ENCODE data around the gene CDT1.
A peak's percentile ranks its signal among the peaks of the same experiment; 100 is the strongest.
"Not testable (repeated sequence)": the region's sequence is repeated elsewhere in the genome, so short reads cannot be mapped to it uniquely, and the experiment has no call there.

Gene CDT1

GRCh38 chr16:88769617-88770460 is 33.8 kb upstream of the CDT1 start:
- DNase-seq, result no peak

- DNase-seq, result no peak
Observed at GRCh38 chr16:88770461-88771293, 32.9 kb upstream of the CDT1 start.

GRCh38 chr16:88771294-88771772 is 32.3 kb upstream of the CDT1 start:
- DNase-seq, result no peak

- DNase-seq, result not testable (repeated sequence)
Observed at GRCh38 chr16:88771781-88772180, 31.8 kb upstream of the CDT1 start.

DNA sequence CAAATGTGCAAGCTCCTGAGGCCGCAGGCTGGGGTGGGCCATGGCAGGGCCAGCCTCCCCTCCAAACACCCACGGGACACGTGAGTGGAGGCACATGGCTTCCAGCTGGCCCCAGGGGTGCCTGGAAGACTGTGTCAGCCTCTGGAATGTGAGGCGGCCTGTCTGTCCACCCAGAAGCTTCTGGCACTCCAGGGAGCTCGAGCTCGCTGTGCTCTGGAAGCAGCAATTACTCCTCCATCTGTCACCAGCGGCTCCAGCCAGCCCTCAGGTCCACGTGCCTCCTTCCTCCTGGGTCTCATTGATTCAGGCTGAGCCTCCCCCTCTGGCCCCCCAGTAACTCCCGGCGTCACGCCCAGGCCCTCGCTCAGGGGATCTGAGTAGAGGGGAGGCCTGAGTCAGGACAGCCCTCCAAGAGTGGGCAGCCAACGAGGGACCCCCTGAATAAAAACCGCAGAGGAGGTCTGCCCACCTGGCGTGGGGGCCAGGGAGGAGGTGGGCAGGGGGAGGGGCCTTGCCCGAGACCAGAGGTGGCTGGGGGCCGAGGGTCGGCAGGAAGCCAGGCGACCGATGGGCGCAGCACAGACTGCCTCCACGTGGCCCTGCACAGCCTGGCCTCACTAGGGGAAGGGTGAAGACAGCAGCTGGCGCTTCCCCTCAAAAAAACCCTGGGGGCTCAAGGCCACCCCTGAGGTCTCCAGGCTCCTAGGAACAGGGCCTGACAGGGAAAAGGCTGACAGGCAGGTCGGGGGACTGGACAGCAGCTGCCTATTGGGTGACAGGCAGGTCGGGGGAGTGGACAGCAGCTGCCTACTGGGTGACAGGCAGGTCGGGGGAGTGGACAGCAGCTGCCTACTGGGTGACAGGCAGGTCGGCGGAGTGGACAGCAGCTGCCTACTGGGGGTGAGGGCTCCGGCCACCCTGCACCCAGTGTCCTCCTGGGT is 30.4 kb upstream of the CDT1 start:
- DNase-seq, result peak; percentile 77

GRCh38 chr16:88773812-88774291 is 29.7 kb upstream of the CDT1 start:
- DNase-seq, result no peak

DNA sequence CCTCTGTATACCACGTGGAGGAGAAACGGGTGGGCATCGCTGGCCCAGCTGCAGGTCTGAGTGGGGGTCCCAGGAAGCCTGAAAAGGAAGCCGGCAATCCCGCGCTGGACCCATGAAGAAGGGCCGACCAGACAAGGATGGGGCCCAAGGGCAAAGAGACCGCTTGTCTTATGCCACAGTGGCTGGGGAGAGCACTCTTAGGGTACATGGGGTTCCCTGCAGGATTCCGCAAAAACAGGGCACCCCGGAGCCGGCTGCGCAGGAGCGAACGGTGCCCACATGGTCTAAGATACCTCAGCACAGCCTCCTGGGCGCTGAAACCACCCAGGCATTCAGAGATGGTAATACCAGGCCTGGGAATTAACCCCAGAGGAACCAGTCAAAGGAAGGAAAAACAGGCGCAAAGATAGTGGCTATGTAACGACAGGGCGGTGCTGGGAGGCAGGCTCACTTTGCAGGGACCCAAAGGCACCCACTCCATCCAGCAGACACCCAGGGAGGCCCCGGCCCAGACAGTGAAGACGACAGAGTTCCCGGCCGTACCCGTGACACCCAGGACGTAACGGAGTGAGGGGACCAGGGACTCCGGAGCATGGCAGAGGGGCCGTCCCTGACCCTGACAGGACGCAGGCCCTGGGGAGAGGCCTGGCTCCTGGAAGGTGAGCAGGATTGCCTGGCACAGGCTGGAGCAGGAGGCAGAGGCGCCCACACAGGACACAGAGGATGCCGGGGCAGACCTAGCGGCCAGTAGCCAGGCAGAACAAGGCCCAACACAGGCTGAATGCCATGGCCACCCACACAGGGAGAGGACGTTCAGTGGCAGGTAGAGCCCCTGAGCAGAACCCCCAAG is 28.8 kb upstream of the CDT1 start:
- DNase-seq, result no peak

DNA sequence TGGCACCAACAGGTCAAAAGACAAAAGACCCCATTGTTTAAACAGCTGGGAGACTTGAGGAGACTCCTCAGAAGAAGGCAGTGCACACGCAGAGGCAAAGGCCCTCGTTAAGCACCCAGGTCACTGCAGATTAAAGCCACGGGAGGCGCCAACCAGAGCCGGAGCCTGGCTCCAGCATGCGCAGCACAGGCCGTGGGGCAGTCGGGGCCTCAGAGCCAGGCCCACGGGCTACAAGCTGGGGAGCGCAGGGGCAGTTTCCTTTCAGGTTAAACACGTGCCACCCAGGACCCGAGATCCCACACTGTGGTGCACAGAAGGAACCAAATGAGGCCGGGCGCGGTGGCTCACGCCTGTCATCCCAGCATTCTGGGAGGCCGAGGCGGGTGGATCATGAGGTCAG is 27.8 kb upstream of the CDT1 start:
- DNase-seq, result no peak

- no peak for DNase-seq
Observed at GRCh38 chr16:88777471-88778270, 25.9 kb upstream of the CDT1 start.

DNA sequence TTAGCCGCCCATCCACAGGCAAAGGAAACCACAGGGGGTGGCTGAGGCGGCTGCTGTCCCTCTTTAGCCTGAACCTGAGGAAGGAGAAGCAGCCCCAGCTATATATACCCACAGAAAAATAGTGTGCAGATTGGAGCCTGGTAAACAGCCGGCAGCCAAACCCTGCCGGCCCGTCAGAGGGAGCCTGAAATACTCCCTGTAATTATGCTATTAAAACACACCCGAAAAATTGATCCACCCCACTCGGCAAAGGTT is 25.4 kb upstream of the CDT1 start:
- no peak for DNase-seq

GRCh38 chr16:88778541-88779065 is 25.0 kb upstream of the CDT1 start:
- no peak for DNase-seq

GRCh38 chr16:88779406-88780141 is 24.0 kb upstream of the CDT1 start:
- no peak for DNase-seq

- DNase-seq, result no peak
Observed at GRCh38 chr16:88780142-88781062, 23.2 kb upstream of the CDT1 start.

DNA sequence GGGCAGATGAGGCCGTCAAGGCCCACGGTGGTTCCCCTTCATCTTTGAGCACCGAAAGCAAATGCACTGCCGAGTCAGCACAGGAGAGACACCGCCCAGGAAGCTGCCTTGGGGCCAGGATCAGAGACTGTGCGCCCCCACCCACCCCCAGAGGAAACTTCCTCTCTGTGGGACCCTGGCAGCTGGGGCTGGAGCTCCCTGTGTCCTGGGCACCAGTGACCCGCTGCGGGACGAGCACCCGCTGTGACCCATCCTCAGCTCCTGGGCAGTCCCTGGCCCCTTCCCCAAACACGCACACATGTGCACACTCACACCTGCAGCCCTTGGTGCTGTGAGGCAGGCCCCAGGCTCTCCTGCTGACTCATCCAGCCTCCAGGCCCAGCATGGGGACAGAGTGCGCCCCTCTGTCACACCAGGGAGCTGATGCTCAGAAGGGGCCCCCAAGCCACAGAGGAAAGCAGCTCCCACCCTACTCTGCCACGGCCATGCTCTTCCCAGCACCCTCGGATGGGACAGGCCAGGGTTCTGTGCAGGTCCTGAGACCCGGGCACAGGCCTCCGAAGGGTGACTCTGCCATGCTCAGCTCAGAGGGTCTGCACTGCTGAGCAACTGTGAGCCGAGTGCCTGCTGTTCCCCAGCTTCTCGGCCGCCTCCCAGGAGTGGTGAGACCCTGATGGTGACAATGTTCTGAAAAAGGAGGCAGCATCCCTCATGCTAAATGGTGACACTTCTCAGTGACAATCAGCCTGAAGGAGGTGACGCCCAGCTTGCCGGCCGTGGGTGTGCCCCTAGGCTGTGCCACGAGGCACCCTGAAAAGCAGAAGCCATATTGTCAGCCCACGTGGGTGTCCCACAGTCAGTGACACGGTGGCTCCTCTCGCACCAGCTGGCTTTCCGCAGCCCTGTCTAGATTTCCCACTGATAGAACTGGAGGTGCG is 22.2 kb upstream of the CDT1 start:
- DNase-seq, result no peak

DNA sequence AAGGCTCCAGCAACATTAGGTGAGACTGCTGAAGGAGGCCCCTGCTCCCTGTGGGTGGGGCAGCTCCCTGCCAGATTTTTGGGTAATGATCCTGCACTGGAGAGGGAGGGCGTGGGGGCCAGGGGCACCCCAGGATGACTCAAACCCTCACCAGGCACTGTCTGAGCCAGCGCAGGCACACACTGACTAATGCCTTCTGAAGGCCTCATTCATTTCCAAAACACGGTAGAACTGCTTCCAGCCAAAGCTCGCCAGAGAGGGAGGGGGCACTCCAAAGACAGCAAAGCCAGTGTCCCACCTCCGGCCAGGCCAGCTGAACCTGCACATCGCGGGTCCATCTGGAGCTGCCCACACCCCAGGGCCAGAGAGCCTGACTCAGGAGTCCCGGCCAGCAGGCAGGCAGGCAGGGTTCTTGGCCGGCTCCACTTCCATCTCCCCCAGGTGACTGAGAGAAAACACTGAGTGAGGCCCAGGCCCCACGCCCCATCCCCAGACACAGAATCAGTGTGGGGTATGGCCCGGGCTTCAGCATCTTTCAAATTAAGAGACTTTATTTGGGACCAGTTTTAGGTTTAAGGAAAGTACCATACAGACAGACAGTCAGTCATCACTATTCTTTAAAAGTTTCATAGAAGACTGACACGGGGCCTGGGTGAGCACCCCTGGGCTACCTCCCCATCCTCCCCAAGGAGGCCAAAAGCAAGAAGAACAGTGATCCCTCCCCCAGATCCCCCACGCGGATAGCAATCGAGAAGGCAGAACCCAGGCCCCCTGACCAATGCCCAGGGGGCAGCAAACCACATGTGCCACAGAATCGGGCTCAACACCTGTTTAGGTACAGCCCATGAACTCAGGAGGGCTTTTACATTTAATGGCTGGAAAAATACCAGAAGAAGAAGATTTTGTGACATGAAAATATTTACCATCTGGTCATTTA is 20.9 kb upstream of the CDT1 start:
- peak; percentile 63 for DNase-seq

DNA sequence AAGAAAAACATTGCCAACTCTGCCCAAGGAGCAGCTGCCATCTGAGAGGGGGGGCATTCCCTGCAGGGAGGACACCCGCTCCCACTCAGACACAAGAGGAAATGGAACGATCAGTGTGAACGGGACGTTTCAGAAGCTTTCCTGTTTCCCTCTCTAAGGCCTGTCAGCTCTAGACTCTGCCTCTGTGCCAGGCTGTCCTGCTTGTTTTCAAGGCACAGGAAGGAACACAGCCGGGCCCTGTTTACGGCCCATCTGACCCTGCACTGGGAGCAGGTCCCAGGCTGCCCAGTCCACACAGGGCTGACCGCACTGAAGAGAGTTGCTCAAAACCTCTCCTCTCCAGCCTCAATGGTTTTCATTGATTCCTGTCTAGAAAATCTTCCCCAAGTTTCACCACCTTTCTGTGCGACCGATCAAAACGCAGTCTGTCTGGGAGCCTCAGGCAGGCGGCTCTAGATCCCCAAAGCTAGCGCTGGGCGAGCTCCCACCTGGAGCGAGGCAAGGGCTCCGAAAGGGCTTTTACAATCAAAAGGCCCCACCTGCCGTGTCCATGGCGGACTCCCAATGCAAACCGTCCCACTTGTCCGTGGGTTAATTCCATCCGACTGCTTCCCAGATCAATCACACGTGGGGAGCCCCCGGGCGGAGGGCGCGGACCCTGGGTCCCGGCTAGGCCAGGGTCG is 20.1 kb upstream of the CDT1 start:
- DNase-seq, result no peak

All from amniotic stem cell (primary cell).